Measurements from ENCODE around the gene NEURL4. TPM values are rescaled to one million over a fixed set of nuclear protein-coding genes. Genes with fewer than 3 reads are reported as not detected.
"Not testable (repeated sequence)": the region's sequence is repeated elsewhere in the genome, so short reads cannot be mapped to it uniquely, and the experiment has no call there.

Gene NEURL4
- total and polyA plus RNA-seq, 5 donors from 2014 or later: 0.27 to 39.5 (median 1.1) TPM

DNA sequence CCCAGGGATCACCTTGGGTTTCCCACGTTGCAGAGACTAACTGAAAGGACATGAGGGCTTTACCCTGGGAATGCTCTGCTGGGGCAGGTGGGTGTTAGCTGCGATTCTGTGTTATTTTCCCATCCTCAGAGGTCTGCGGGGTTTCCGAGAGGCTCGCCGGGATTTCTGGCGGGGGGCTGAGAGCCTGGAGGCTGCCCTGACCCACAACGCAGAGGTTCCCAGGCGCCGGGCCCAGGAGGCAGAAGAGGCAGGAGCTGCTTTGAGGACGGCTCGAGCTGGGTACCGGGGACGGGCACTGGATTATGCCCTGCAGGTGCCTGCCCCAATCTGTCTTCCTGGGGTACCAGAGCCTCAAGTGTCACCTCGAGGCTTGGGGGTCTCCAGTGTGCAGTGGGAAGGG lies 14.1 kb upstream of the NEURL4 start:
- H3K27me3 ChIP-seq (ENCODE audit: control insufficient read depth, insufficient read depth, low read length): no peaks in the 10 kb centered on the region
- H3K4me3 ChIP-seq (ENCODE audit: low read depth, low read length): no peak overlapping the region
- H3K27me3 Mint-ChIP-seq: no peaks in the 10 kb centered on the region
- no peak for DNase-seq
- no peak overlapping the region for H3K4me3 Mint-ChIP-seq
- no peak for ATAC-seq (ENCODE audit: low read depth in 2 of 2)
- peaks cover 0 to 1% (median 0%) of the 10 kb centered on the region in 7 donors for H3K9me3 Mint-ChIP-seq
- H3K27ac ChIP-seq (ENCODE audit: insufficient read depth, low read length, poor library complexity, severe bottlenecking): no peak overlapping the region
- peaks cover 74% of the 10 kb centered on the region for H3K36me3 ChIP-seq (ENCODE audit: control insufficient read depth, insufficient read depth, low read length)
- peaks cover 17% of the 10 kb centered on the region for H3K4me1 ChIP-seq (ENCODE audit: control insufficient read depth, insufficient read depth, low read length, poor library complexity, severe bottlenecking)
- peak overlapping the region in 1 of 3 donors; percentile 7 for H3K27ac Mint-ChIP-seq
- H3K4me1 Mint-ChIP-seq: peaks cover 13 to 43% (median 17%) of the 10 kb centered on the region in 4 donors
- H3K36me3 Mint-ChIP-seq: peaks cover 22% of the 10 kb centered on the region
- H3K9me3 ChIP-seq (ENCODE audit: control insufficient read depth in 2 of 2, low read length in 2 of 2): no peaks in the 10 kb centered on the region

DNA sequence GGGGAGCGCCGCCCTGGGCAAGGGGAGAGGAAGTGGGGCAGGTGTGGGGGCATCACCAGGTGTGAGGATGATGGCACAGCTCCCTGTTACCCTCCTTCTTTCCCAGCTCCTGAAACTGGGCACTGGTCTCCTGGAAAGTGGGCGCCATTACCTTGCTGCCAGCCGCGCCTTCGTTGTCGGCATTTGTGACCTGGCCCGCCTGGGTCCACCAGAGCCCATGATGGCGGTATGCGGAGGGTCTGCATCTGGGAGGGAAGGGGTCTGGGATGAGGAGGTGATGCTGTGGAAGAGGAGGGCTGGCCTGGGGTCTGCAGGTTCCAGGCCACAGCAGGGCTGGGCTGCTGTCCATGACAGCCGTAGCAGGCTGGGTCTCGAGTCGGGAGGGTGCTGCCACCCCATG lies 12.7 kb upstream of the NEURL4 start:
- H3K27ac ChIP-seq (ENCODE audit: insufficient read depth, low read length, poor library complexity, severe bottlenecking): no peak overlapping the region
- ATAC-seq (ENCODE audit: low read depth in 2 of 2) (no peak), DNase-seq (no peak)
- peaks cover 30% of the 10 kb centered on the region for H3K36me3 Mint-ChIP-seq
- no peak overlapping the region for H3K4me3 Mint-ChIP-seq
- H3K4me1 ChIP-seq (ENCODE audit: control insufficient read depth, insufficient read depth, low read length, poor library complexity, severe bottlenecking): peaks cover 31% of the 10 kb centered on the region
- H3K36me3 ChIP-seq (ENCODE audit: control insufficient read depth, insufficient read depth, low read length): peaks cover 60% of the 10 kb centered on the region
- peaks cover 13 to 53% (median 23%) of the 10 kb centered on the region in 4 donors for H3K4me1 Mint-ChIP-seq
- peaks cover 0 to 1% (median 0%) of the 10 kb centered on the region in 7 donors for H3K9me3 Mint-ChIP-seq
- no peak overlapping the region for H3K27ac Mint-ChIP-seq
- no peaks in the 10 kb centered on the region for H3K27me3 ChIP-seq (ENCODE audit: control insufficient read depth, insufficient read depth, low read length)
- no peaks in the 10 kb centered on the region for H3K9me3 ChIP-seq (ENCODE audit: control insufficient read depth in 2 of 2, low read length in 2 of 2)
- H3K4me3 ChIP-seq (ENCODE audit: low read depth, low read length): no peak overlapping the region
- H3K27me3 Mint-ChIP-seq: no peaks in the 10 kb centered on the region

DNA sequence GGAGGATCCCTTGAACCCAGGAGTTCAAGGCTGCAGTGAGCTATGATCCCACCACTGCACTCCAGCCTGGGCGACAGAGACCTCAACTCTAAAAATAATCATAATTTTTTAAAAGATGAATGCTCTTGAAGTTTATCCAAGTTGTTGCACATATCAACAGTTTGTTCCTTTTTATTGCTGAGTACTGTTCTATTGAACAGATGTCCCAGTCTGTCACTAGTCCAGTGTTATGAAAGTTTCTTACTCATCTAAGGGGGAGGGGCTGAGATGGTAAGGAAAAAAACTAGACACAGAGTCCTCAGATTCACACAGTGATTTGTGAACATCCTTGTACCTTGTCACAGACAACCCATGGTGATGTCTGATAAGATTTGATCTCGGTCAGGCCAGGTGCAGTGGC lies 11.0 kb upstream of the NEURL4 start:
- peaks cover 27% of the 10 kb centered on the region for H3K36me3 Mint-ChIP-seq
- Histone ChIP-seq H3K27me3 (ENCODE audit: control insufficient read depth, insufficient read depth, low read length) (no peaks in the 10 kb centered on the region), H3K36me3 (ENCODE audit: control insufficient read depth, insufficient read depth, low read length) (peaks cover 47% of the 10 kb centered on the region), H3K4me3 (ENCODE audit: low read depth, low read length) (no peak overlapping the region), H3K9me3 (ENCODE audit: control insufficient read depth in 2 of 2, low read length in 2 of 2) (no peaks in the 10 kb centered on the region), H3K4me1 (ENCODE audit: control insufficient read depth, insufficient read depth, low read length, poor library complexity, severe bottlenecking) (peaks cover 44% of the 10 kb centered on the region), H3K27ac (ENCODE audit: insufficient read depth, low read length, poor library complexity, severe bottlenecking) (no peak overlapping the region)
- no peak for ATAC-seq (ENCODE audit: low read depth in 2 of 2)
- no peaks in the 10 kb centered on the region for H3K27me3 Mint-ChIP-seq
- peak overlapping the region in 3 of 4 donors; percentile 59 to 85 (median 67) for H3K4me3 Mint-ChIP-seq
- peaks cover 7 to 65% (median 25%) of the 10 kb centered on the region in 4 donors for H3K4me1 Mint-ChIP-seq
- DNase-seq: no peak
- peaks cover 0 to 1% (median 0%) of the 10 kb centered on the region in 7 donors for H3K9me3 Mint-ChIP-seq
- H3K27ac Mint-ChIP-seq: peak overlapping the region in 2 of 3 donors; percentile 43 to 74

DNA sequence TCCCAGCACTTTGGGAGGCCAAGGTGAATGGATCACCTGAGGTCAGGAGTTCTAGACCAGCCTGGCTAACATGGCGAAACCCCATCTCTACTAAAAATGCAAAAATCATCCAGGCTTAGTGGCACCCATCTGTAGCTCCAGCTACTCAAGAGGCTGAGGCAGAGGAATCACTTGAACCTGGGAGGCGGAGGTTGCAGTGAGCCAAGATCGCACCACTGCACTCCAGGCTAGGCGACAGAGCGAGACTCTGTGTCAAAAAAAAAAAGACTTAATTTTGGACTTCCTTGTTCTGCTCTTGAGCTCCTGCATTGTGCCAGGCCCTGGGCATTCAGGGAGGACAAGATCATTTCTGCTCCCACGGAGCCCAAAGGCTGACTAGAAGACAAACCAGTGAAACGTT lies 8.5 kb upstream of the NEURL4 start:
- ATAC-seq (ENCODE audit: low read depth in 2 of 2); H3K9me3 Mint-ChIP-seq; H3K27me3 ChIP-seq (ENCODE audit: control insufficient read depth, insufficient read depth, low read length); H3K9me3 ChIP-seq (ENCODE audit: control insufficient read depth in 2 of 2, low read length in 2 of 2); DNase-seq; H3K27me3 Mint-ChIP-seq: not testable (repeated sequence)
- Histone ChIP-seq H3K27ac (ENCODE audit: insufficient read depth, low read length, poor library complexity, severe bottlenecking) (peak overlapping the region; percentile 78), H3K36me3 (ENCODE audit: control insufficient read depth, insufficient read depth, low read length) (peaks cover 29% of the 10 kb centered on the region), H3K4me3 (ENCODE audit: low read depth, low read length) (peak overlapping the region; percentile 90), H3K4me1 (ENCODE audit: control insufficient read depth, insufficient read depth, low read length, poor library complexity, severe bottlenecking) (peaks cover 60% of the 10 kb centered on the region)
- peak overlapping the region; percentile 94 to 99 (median 96) for H3K4me3 Mint-ChIP-seq
- peak overlapping the region; percentile 86 to 97 (median 93) for H3K27ac Mint-ChIP-seq
- peaks cover 18% of the 10 kb centered on the region for H3K36me3 Mint-ChIP-seq
- peaks cover 4 to 82% (median 30%) of the 10 kb centered on the region in 4 donors for H3K4me1 Mint-ChIP-seq

DNA sequence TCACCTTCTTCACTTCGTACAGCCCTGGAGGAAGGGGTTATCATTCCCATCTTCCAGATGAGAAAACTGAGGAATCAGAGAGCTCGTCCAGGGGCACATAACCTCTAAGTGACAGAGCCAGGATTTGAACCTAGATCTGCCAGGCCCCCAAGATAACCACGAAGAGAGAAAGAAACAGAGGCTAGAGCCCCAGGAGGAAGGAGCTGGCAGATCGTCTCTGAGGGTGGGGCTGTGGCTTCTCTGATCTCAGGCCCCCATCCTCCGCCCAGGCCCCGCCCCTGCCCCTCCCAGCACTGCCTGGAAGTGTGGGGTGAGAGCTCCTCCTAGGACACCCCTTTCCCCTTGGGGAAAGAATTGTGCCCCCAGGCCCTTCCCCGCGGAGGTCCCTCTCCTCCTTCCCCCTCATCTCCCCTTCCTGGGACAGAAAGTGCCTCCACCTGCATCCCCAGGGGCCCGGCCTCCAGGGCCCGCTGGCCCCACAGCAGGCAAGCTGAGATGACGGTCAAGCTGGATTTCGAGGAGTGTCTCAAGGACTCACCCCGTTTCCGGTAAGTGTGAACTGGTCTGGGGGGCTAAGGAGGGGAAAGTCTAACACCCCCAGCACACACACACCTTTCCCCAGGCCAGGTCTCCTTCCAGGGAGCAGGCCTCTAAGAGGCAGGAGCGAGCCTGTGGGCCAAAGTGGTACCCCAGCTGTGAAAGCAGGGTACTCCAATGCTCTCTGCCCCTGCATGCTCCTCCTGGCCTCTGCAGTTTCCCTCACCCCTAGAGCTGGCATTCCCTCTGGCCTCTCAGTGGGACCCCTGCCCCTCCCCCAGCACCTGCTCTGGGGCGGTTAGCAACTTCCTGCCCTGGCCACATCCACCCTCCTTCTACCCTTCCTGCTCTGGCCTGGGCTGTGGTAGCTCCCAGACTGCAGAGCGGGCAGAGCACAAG lies 7.4 kb upstream of the NEURL4 start, which contains the start of gene ACAP1:
TSS of gene ACAP1 (plus strand) at position 290 of the 936 bp plus-strand sequence. CDS start at position 496, 206 bp downstream.
- Mint-ChIP-seq H3K27me3 (no peaks in the 10 kb centered on the region), H3K36me3 (peaks cover 16% of the 10 kb centered on the region), H3K27ac (peak within 1 kb of the TSS; percentile 93 to 98 (median 96)), H3K9me3 (no peaks in the 10 kb centered on the region), H3K4me1 (peaks cover 9 to 86% (median 35%) of the 10 kb centered on the region in 4 donors), H3K4me3 (peak within 1 kb of the TSS; percentile 94 to 99 (median 96))
- no peaks in the 10 kb centered on the region for H3K27me3 ChIP-seq (ENCODE audit: control insufficient read depth, insufficient read depth, low read length)
- peak; percentile 94 for ATAC-seq (ENCODE audit: low read depth in 2 of 2)
- H3K4me3 ChIP-seq (ENCODE audit: low read depth, low read length): peak within 1 kb of the TSS; percentile 90
- no peaks in the 10 kb centered on the region for H3K9me3 ChIP-seq (ENCODE audit: control insufficient read depth in 2 of 2, low read length in 2 of 2)
- peak within 1 kb of the TSS; percentile 78 for H3K27ac ChIP-seq (ENCODE audit: insufficient read depth, low read length, poor library complexity, severe bottlenecking)
- peak; percentile 77 to 93 (median 79) for DNase-seq
- H3K4me1 ChIP-seq (ENCODE audit: control insufficient read depth, insufficient read depth, low read length, poor library complexity, severe bottlenecking): peaks cover 69% of the 10 kb centered on the region
- peaks cover 19% of the 10 kb centered on the region for H3K36me3 ChIP-seq (ENCODE audit: control insufficient read depth, insufficient read depth, low read length)

DNA sequence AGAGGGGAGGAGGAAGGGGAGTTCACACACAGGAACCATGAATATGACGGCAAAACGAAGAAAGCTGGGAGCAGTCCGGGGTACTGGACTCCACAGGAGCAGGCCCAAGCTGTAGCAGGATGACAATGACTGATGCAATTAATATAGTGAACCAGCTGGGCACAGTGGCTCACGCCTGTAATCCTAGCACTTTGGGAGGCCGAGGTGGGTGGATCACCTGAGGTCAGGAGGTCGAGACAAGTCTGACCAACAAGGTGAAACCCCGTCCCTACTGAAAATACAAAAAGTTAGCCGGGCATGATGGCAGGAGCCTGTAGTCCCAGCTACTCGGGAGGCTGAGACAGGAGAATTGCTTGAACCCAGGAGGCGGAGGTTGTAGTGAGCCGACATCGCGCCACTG lies 6.6 kb upstream of the NEURL4 start:
- peaks cover 9 to 85% (median 34%) of the 10 kb centered on the region in 4 donors for H3K4me1 Mint-ChIP-seq
- peaks cover 14% of the 10 kb centered on the region for H3K36me3 Mint-ChIP-seq
- peak overlapping the region; percentile 90 for H3K4me3 ChIP-seq (ENCODE audit: low read depth, low read length)
- H3K27ac ChIP-seq (ENCODE audit: insufficient read depth, low read length, poor library complexity, severe bottlenecking): peak overlapping the region; percentile 78
- peak overlapping the region; percentile 93 to 98 (median 96) for H3K27ac Mint-ChIP-seq
- H3K27me3 ChIP-seq (ENCODE audit: control insufficient read depth, insufficient read depth, low read length); H3K27me3 Mint-ChIP-seq; ATAC-seq (ENCODE audit: low read depth in 2 of 2); DNase-seq; H3K9me3 ChIP-seq (ENCODE audit: control insufficient read depth in 2 of 2, low read length in 2 of 2); H3K9me3 Mint-ChIP-seq: not testable (repeated sequence)
- H3K4me1 ChIP-seq (ENCODE audit: control insufficient read depth, insufficient read depth, low read length, poor library complexity, severe bottlenecking): peaks cover 73% of the 10 kb centered on the region
- peak overlapping the region; percentile 94 to 99 (median 96) for H3K4me3 Mint-ChIP-seq
- peaks cover 13% of the 10 kb centered on the region for H3K36me3 ChIP-seq (ENCODE audit: control insufficient read depth, insufficient read depth, low read length)

DNA sequence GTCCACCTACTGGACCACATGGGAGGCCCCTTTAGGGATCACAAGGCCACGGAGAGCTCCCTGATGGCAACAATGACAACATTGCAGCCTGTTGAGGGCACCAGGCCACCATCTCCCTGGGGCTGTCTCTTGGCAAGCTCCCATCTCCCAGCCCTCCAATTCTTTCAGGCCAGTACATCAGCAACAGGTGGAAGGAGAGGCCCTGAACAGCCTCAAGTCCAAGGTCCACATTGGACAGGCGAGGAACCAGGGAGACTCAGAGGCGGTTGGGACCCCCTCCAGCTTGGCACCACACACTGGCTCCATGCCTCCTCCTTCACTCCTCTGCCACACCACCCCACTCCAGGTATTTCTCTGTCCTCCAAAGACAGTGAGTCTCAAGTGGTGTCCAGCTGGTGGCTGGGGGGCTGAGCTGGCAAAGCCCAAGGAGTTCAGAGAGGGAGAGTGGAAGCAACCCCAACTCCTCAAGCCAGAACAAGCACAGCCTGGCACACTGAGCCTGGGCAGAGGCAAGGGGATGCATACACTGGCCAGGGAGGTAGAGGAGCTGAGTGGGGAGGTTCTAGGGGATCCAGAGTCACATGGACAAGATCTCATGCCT lies 5.9 kb upstream of the NEURL4 start:
- Histone ChIP-seq H3K27ac (ENCODE audit: insufficient read depth, low read length, poor library complexity, severe bottlenecking) (peak overlapping the region; percentile 78), H3K4me3 (ENCODE audit: low read depth, low read length) (no peak overlapping the region), H3K36me3 (ENCODE audit: control insufficient read depth, insufficient read depth, low read length) (peaks cover 8% of the 10 kb centered on the region), H3K4me1 (ENCODE audit: control insufficient read depth, insufficient read depth, low read length, poor library complexity, severe bottlenecking) (peaks cover 78% of the 10 kb centered on the region), H3K9me3 (ENCODE audit: control insufficient read depth in 2 of 2, low read length in 2 of 2) (no peaks in the 10 kb centered on the region), H3K27me3 (ENCODE audit: control insufficient read depth, insufficient read depth, low read length) (no peaks in the 10 kb centered on the region)
- Mint-ChIP-seq H3K36me3 (peaks cover 14% of the 10 kb centered on the region), H3K4me3 (peak overlapping the region; percentile 78 to 99 (median 96)), H3K9me3 (no peaks in the 10 kb centered on the region), H3K4me1 (peaks cover 9 to 86% (median 33%) of the 10 kb centered on the region in 4 donors), H3K27me3 (no peaks in the 10 kb centered on the region), H3K27ac (peak overlapping the region; percentile 93 to 98 (median 96))
- no peak for DNase-seq
- no peak for ATAC-seq (ENCODE audit: low read depth in 2 of 2)
